HEK293 (cell line): ENCODE results near the gene NREP.

Experiments used
- CTCF ChIA-PET: fragments of 350-600 bp; formaldehyde crosslinking; extraction: SDS; loops from one replicate; lab custom pipeline; 2021; ENCODE audit warnings: antibody characterized with exemption; lab: Yijun Ruan, JAX
- POLR2A ChIA-PET: fragments of 300-600 bp; formaldehyde crosslinking; extraction: SDS; loops from one replicate; lab custom pipeline; 2020; ENCODE audit warnings: antibody characterized with exemption, inconsistent platforms; lab: Yijun Ruan, JAX
- H3K27ac ChIP-seq: fragments of 200-500 bp; sonication (Bioruptor generic); 2 replicates; pipeline ENCODE4 v1.5.1; 2014; ENCODE audit warnings: low read depth, low read length, control low read depth, inconsistent platforms; ENCODE audit errors: extremely low read depth
- H3K36me3 ChIP-seq, 2 experiments: fragments of 200-500 bp in 1 of 2; sonication (Bioruptor generic) in 1 of 2; 1 replicate in 1 of 2; 2 replicates in 1 of 2; pipeline ENCODE4 v1.5.1; 2014 to 2017; ENCODE audit warnings: inconsistent platforms in 2 of 2, low read length in 2 of 2; ENCODE audit not compliant: control insufficient read depth in 2 of 2, insufficient read depth in 1 of 2
- H3K4me1 ChIP-seq: fragments of 200-500 bp; sonication (Bioruptor generic); 2 replicates; pipeline ENCODE4 v1.5.1; 2014; ENCODE audit warnings: mild to moderate bottlenecking, low read length, inconsistent platforms; ENCODE audit not compliant: control insufficient read depth, insufficient read depth
- H3K4me3 ChIP-seq: 2 replicates; pipeline ENCODE4 v1.5.1; 2011; ENCODE audit warnings: low read depth, mild to moderate bottlenecking, control low read depth, low read length, moderate library complexity
- H3K9me3 ChIP-seq: fragments of 200-500 bp; sonication (Bioruptor generic); 2 replicates; pipeline ENCODE4 v1.5.1; 2014; ENCODE audit warnings: low read depth, low read length, inconsistent platforms; ENCODE audit not compliant: control insufficient read depth, insufficient read depth
- OSR2 ChIP-seq: fragments of 450-650 bp; formaldehyde crosslinking; IDR thresholded peaks from 2 replicates; pipeline ENCODE4 v1.5.1; 2016; ENCODE audit warnings: missing biosample characterization, missing genetic modification characterization
- OVOL3 ChIP-seq: fragments of 450-650 bp; formaldehyde crosslinking; IDR thresholded peaks from 2 replicates; pipeline ENCODE4 v1.5.1; 2016; ENCODE audit warnings: missing biosample characterization, missing genetic modification characterization
- SALL2 ChIP-seq: fragments of 450-650 bp; formaldehyde crosslinking; IDR thresholded peaks from 2 replicates; pipeline ENCODE4 v1.5.0; 2017; ENCODE audit warnings: missing biosample characterization, mild to moderate bottlenecking, missing genetic modification characterization, borderline replicate concordance
- SCRT2 ChIP-seq: fragments of 450-650 bp; formaldehyde crosslinking; IDR thresholded peaks from 2 replicates; pipeline ENCODE4 v1.5.1; 2016; ENCODE audit warnings: missing biosample characterization, missing genetic modification characterization
- ZBTB17 ChIP-seq: fragments of 450-650 bp; formaldehyde crosslinking; IDR thresholded peaks from 2 replicates; pipeline ENCODE4 v1.5.1; 2016; ENCODE audit warnings: missing biosample characterization, missing genetic modification characterization
- ZFHX2 ChIP-seq: fragments of 450-650 bp; formaldehyde crosslinking; conservative IDR thresholded peaks from 2 replicates; pipeline ENCODE4 v1.5.1; 2016; ENCODE audit warnings: missing biosample characterization, missing genetic modification characterization
- ZNF114 ChIP-seq: fragments of 450-650 bp; formaldehyde crosslinking; IDR thresholded peaks from 2 replicates; pipeline ENCODE4 v1.5.0; 2017; ENCODE audit warnings: missing biosample characterization, missing genetic modification characterization
- ZNF146 ChIP-seq: fragments of 450-650 bp; formaldehyde crosslinking; IDR thresholded peaks from 2 replicates; pipeline ENCODE4 v1.5.1; 2016; ENCODE audit warnings: missing biosample characterization, missing genetic modification characterization
- ZNF155 ChIP-seq: fragments of 450-650 bp; formaldehyde crosslinking; IDR thresholded peaks from 2 replicates; pipeline ENCODE4 v1.5.1; 2016; ENCODE audit warnings: missing biosample characterization, missing genetic modification characterization
- ZNF366 ChIP-seq: fragments of 450-650 bp; formaldehyde crosslinking; conservative IDR thresholded peaks from 2 replicates; pipeline ENCODE4 v1.5.1; 2016; ENCODE audit warnings: missing biosample characterization, missing genetic modification characterization
- ZNF416 ChIP-seq: fragments of 450-650 bp; formaldehyde crosslinking; IDR thresholded peaks from 2 replicates; pipeline ENCODE4 v1.5.1; 2016; ENCODE audit warnings: missing biosample characterization, missing genetic modification characterization
- ZNF501 ChIP-seq: fragments of 450-650 bp; formaldehyde crosslinking; IDR thresholded peaks from 2 replicates; pipeline ENCODE4 v1.5.1; 2016; ENCODE audit warnings: missing biosample characterization, missing genetic modification characterization
- ZNF560 ChIP-seq: fragments of 450-650 bp; formaldehyde crosslinking; IDR thresholded peaks from 2 replicates; pipeline ENCODE4 v1.5.1; 2017; ENCODE audit warnings: missing biosample characterization, missing genetic modification characterization, borderline replicate concordance
- ZNF600 ChIP-seq: fragments of 450-650 bp; formaldehyde crosslinking; IDR thresholded peaks from 2 replicates; pipeline ENCODE4 v1.5.1; 2016; ENCODE audit warnings: missing biosample characterization, missing genetic modification characterization
- TF ChIP-seq, protein P1 (sequence below): fragments of 450-650 bp; formaldehyde crosslinking; IDR thresholded peaks from 2 replicates; pipeline ENCODE4 v1.5.1; 2017; ENCODE audit warnings: missing biosample characterization, missing genetic modification characterization
- TF ChIP-seq, protein P2 (sequence below): fragments of 450-650 bp; formaldehyde crosslinking; IDR thresholded peaks from 2 replicates; pipeline ENCODE4 v1.5.1; 2017; ENCODE audit warnings: missing biosample characterization, missing genetic modification characterization
- TF ChIP-seq, protein P3 (sequence below): fragments of 450-650 bp; formaldehyde crosslinking; optimal IDR thresholded peaks from 2 replicates; pipeline ENCODE3; 2016; ENCODE audit warnings: missing biosample characterization, mild to moderate bottlenecking, missing genetic modification characterization
- TF ChIP-seq, protein P4 (sequence below): fragments of 450-650 bp; formaldehyde crosslinking; IDR thresholded peaks from 2 replicates; pipeline ENCODE4 v1.5.1; 2016; ENCODE audit warnings: missing biosample characterization, missing genetic modification characterization, low read depth
- TF ChIP-seq, protein P5 (sequence below): fragments of 450-650 bp; formaldehyde crosslinking; IDR thresholded peaks from 2 replicates; pipeline ENCODE4 v1.5.1; 2016; ENCODE audit warnings: missing biosample characterization, missing genetic modification characterization

NREP gene

DNA sequence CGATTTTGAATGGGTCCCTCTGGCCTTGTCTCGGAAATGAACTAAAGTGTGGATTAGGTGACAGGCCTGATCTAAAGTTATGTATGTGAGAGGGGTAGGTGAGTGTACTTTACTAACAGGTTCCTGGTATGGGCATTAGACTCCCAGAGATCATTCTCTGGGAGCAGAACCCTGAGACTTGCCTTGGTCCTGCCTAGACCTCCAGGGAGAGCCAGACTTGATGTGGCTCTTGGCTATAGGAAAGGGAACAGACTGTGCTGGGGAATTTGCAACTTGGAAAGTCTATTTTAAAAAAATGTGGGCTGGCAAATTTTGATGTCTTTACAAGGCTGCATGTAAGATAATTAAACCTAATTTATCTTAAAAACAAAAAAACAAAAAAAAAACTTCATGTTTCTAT lies 49.8 kb upstream of the NREP start (continued):
- TF ChIP-seq ZNF155, result no peak
- TF ChIP-seq ZNF501, result no peak
- no peak for TF ChIP-seq ZNF146 (tag by site-specific recombination)
- TF ChIP-seq ZNF366 (tag by site-specific recombination), result no peak
- TF ChIP-seq, protein P1, sequence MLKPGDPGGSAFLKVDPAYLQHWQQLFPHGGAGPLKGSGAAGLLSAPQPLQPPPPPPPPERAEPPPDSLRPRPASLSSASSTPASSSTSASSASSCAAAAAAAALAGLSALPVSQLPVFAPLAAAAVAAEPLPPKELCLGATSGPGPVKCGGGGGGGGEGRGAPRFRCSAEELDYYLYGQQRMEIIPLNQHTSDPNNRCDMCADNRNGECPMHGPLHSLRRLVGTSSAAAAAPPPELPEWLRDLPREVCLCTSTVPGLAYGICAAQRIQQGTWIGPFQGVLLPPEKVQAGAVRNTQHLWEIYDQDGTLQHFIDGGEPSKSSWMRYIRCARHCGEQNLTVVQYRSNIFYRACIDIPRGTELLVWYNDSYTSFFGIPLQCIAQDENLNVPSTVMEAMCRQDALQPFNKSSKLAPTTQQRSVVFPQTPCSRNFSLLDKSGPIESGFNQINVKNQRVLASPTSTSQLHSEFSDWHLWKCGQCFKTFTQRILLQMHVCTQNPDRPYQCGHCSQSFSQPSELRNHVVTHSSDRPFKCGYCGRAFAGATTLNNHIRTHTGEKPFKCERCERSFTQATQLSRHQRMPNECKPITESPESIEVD, result no peak

DNA sequence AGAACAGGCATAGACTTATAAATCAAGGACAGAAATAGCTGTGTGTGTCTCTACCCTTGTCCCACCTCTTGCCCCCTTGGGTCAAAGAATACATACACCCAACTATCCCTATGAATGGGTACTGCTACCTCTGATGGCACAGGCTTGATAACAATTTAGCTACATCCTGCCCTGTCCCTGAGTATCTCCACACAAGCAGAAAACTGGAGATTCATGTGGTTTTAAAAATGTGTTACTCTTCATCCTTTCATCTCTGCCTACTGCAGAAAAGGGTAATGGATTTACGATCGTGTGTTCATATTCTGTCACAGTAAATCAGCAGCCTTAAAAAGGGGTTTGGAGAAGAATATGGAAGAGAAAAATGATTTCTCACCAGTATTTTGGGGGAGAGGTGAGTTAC lies 49.2 kb upstream of the NREP start:
- no peaks in the 10 kb centered on the region for H3K36me3 ChIP-seq
- no peaks in the 10 kb centered on the region for H3K9me3 ChIP-seq
- H3K27ac ChIP-seq, result no peak overlapping the region
- CTCF ChIA-PET, result interaction anchor here (0.9 kb wide), 1 partner anchor 20 kb away, joined by 3 read pairs; no protein-coding TSS in a partner anchor
- TF ChIP-seq, protein P2, sequence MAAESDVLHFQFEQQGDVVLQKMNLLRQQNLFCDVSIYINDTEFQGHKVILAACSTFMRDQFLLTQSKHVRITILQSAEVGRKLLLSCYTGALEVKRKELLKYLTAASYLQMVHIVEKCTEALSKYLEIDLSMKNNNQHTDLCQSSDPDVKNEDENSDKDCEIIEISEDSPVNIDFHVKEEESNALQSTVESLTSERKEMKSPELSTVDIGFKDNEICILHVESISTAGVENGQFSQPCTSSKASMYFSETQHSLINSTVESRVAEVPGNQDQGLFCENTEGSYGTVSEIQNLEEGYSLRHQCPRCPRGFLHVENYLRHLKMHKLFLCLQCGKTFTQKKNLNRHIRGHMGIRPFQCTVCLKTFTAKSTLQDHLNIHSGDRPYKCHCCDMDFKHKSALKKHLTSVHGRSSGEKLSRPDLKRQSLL (tag by site-specific recombination), result no peak
- no peak for TF ChIP-seq ZNF600
- TF ChIP-seq ZBTB17 (tag by site-specific recombination), result no peak
- no peak for TF ChIP-seq OVOL3 (tag by site-specific recombination)
- no peak for TF ChIP-seq SALL2 (tag by site-specific recombination)
- no peak for TF ChIP-seq SCRT2
- TF ChIP-seq ZNF416 (tag by site-specific recombination), result no peak
- TF ChIP-seq, protein P3, sequence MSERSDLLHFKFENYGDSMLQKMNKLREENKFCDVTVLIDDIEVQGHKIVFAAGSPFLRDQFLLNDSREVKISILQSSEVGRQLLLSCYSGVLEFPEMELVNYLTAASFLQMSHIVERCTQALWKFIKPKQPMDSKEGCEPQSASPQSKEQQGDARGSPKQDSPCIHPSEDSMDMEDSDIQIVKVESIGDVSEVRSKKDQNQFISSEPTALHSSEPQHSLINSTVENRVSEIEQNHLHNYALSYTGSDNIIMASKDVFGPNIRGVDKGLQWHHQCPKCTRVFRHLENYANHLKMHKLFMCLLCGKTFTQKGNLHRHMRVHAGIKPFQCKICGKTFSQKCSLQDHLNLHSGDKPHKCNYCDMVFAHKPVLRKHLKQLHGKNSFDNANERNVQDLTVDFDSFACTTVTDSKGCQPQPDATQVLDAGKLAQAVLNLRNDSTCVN (tag by site-specific recombination), result no peak
- TF ChIP-seq, protein P4, sequence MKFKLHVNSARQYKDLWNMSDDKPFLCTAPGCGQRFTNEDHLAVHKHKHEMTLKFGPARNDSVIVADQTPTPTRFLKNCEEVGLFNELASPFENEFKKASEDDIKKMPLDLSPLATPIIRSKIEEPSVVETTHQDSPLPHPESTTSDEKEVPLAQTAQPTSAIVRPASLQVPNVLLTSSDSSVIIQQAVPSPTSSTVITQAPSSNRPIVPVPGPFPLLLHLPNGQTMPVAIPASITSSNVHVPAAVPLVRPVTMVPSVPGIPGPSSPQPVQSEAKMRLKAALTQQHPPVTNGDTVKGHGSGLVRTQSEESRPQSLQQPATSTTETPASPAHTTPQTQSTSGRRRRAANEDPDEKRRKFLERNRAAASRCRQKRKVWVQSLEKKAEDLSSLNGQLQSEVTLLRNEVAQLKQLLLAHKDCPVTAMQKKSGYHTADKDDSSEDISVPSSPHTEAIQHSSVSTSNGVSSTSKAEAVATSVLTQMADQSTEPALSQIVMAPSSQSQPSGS (tag by site-specific recombination), result no peak
- TF ChIP-seq, protein P5, sequence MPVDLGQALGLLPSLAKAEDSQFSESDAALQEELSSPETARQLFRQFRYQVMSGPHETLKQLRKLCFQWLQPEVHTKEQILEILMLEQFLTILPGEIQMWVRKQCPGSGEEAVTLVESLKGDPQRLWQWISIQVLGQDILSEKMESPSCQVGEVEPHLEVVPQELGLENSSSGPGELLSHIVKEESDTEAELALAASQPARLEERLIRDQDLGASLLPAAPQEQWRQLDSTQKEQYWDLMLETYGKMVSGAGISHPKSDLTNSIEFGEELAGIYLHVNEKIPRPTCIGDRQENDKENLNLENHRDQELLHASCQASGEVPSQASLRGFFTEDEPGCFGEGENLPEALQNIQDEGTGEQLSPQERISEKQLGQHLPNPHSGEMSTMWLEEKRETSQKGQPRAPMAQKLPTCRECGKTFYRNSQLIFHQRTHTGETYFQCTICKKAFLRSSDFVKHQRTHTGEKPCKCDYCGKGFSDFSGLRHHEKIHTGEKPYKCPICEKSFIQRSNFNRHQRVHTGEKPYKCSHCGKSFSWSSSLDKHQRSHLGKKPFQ (tag by site-specific recombination), result no peak
- no peak for TF ChIP-seq ZNF114 (tag by site-specific recombination)
- no peak for TF ChIP-seq ZNF560 (tag by site-specific recombination)
- TF ChIP-seq OSR2 (tag by site-specific recombination), result no peak
- TF ChIP-seq ZFHX2, result no peak
- H3K4me3 ChIP-seq, result no peak overlapping the region
- H3K4me1 ChIP-seq, result no peaks in the 10 kb centered on the region
- POLR2A ChIA-PET, result no interaction called here
